T-helper 1 cell treated with Interleukin-12 subunit alpha and Interleukin-12 subunit beta and Interleukin-4 antibody, amounts not matched to agents 30 μg/mL and 1 μg/mL, for 36 hours (primary cell): Measurements from ENCODE around the gene OR11A1.

Source experiments
- H3K27ac Mint-ChIP-seq: one replicate; pipeline ENCODE4 v1.8.0; 2021; ENCODE audit warnings: mild to moderate bottlenecking, mixed read lengths
- H3K27me3 Mint-ChIP-seq: one replicate; pipeline ENCODE4 v1.8.0; 2021; ENCODE audit warnings: low read depth, mixed read lengths
- H3K36me3 Mint-ChIP-seq: one replicate; pipeline ENCODE4 v1.8.0; 2021; ENCODE audit warnings: low read depth, mixed read lengths
- H3K4me1 Mint-ChIP-seq: one replicate; pipeline ENCODE4 v1.8.0; 2021; ENCODE audit warnings: low read depth, mixed read lengths
- H3K4me3 Mint-ChIP-seq: one replicate; pipeline ENCODE4 v1.8.0; 2021; ENCODE audit warnings: mild to moderate bottlenecking, moderate library complexity, mixed read lengths
- H3K9me3 Mint-ChIP-seq: one replicate; pipeline ENCODE4 v1.8.0; 2021; ENCODE audit warnings: mixed read lengths

Gene OR11A1, protein sequence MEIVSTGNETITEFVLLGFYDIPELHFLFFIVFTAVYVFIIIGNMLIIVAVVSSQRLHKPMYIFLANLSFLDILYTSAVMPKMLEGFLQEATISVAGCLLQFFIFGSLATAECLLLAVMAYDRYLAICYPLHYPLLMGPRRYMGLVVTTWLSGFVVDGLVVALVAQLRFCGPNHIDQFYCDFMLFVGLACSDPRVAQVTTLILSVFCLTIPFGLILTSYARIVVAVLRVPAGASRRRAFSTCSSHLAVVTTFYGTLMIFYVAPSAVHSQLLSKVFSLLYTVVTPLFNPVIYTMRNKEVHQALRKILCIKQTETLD

DNA sequence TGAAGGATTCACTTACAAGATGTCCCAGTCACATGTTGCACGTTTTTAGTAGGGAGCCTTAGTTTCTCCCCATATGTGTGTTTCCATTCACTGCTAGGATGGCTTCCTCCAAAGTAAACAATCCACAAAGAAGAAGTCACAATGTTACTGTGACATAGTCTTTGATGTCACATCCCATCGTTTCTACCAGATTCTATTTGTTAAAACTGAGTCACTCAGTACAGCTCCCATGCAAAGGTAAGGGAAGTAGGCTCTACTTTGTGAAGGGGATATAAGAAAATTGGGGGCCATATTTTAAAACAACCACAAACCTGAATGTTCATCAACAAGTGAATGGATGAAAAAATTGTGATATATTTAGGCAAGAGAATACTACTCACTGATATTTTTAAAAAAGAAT is at the start of gene OR11A1, which contains the start of gene OR2H1:
Gene OR11A1 (minus strand): TSS at position 101 of the 400 bp plus-strand sequence. CDS start 29,430 bp downstream, outside the sequence.
Gene OR2H1 (plus strand): TSS at position 185 of the 400 bp plus-strand sequence. CDS start 4,615 bp downstream, outside the sequence.
- H3K36me3 Mint-ChIP-seq: no peaks in the 10 kb centered on the region

DNA sequence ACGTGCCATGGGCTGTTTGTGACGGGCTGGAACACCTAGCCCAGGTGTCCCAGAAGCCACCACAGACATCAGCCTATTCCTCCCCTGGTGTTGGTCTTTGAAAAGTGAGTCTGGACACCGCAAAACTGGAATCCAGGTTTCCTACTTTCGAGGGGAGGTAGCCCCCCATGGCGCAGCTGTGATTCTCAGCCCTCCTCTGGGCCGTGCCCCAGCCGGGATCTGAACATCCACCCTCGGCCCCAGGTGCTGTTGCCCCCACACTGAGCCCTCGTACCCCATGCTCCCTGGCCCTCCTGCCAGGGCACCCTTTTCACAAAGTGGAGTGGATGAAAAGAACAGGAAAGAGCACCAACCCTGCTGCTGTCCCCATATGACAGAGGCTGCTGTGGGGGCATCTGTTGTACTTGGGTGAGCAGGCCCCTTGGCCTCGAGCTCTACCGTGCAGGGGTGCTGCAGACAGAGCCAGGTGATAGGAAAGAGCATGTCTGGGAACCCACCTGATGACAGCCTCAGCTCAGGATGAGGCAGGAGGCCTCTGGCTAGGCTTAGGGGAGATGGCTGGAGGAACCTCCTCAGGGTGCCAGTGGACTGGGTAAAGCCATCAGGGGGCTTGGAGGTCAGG is 49.7 kb upstream of the OR11A1 start:
- no peaks in the 10 kb centered on the region for H3K4me1 Mint-ChIP-seq
- H3K4me3 Mint-ChIP-seq: no peak overlapping the region

More for the DNA sequence above, at the start of gene OR11A1, which contains the start of gene OR2H1:
- H3K27ac Mint-ChIP-seq: no peak within 1 kb of the TSS
- H3K4me3 Mint-ChIP-seq: no peak within 1 kb of the TSS
- H3K27me3 Mint-ChIP-seq: peaks cover 16% of the 10 kb centered on the region
- no peaks in the 10 kb centered on the region for H3K9me3 Mint-ChIP-seq
- H3K4me1 Mint-ChIP-seq: no peaks in the 10 kb centered on the region

DNA sequence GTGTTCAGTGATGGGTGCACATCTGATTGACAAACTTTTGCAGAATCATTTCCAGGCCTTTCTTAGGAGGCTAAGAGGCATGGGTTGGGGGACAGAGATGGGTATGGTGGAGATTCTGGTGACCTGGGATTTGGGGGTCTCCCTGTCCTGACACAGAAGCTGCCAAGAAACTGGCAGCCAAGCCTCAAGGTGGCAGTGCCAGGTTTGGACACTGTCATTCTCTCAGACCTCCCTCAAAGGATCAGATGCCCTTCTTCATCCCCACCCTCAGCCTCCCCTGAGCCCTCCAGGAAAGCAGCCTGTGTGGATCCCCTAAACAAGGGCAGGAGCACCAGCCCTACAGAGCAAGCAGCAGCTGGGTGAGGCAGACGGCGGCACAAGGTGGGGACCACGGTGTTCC is 48.9 kb upstream of the OR11A1 start:
- no peaks in the 10 kb centered on the region for H3K36me3 Mint-ChIP-seq
- H3K4me3 Mint-ChIP-seq: no peak overlapping the region
- H3K27me3 Mint-ChIP-seq: peaks cover 1% of the 10 kb centered on the region
- no peak overlapping the region for H3K27ac Mint-ChIP-seq
- no peaks in the 10 kb centered on the region for H3K4me1 Mint-ChIP-seq
- no peaks in the 10 kb centered on the region for H3K9me3 Mint-ChIP-seq

More for the DNA sequence above, 49.7 kb upstream of the OR11A1 start:
- Mint-ChIP-seq H3K9me3 (no peaks in the 10 kb centered on the region), H3K27ac (no peak overlapping the region), H3K27me3 (peaks cover 4% of the 10 kb centered on the region), H3K36me3 (no peaks in the 10 kb centered on the region)

DNA sequence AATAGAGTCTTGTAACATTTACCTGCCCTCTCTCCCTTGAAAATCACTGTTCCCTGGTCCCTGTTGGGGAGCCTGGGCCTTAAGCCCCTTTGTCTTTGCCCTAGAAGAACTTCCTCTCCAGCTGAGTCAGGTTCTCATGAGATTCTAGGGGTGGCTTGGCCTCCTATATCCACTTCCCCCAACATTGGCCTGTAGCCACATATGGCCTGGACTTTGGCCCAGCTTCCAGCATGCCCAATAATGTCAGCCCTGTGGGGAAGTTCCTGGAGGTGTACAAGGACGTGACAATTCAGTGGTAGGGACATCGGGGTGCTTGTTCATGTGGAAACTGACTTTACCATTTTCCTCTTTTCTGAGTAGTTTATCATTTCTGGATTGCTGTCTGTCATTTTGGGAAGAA is 48.1 kb upstream of the OR11A1 start:
- no peaks in the 10 kb centered on the region for H3K36me3 Mint-ChIP-seq
- no peak overlapping the region for H3K27ac Mint-ChIP-seq
- no peaks in the 10 kb centered on the region for H3K9me3 Mint-ChIP-seq
- H3K27me3 Mint-ChIP-seq: no peaks in the 10 kb centered on the region
- no peaks in the 10 kb centered on the region for H3K4me1 Mint-ChIP-seq
- H3K4me3 Mint-ChIP-seq: no peak overlapping the region

DNA sequence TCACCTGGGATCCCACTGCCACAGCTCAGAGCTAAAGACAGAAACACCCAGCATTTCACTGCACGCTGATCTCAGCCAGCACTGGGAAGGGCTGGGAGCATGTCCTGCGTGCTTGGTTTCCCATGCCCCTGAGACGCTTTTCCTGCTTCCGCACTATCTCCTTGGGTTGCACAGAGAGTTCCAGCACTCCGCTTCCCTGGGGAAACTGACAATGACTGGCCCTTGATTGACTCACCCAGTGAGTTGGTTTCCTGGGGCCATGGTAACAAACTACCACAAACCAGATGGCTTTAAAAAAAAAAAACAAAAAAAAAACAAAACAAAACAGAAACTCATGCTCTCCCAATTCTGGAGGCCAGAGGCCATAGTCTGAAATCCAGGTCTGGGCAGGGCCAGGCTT is 45.7 kb upstream of the OR11A1 start:
- peaks cover 7% of the 10 kb centered on the region for H3K27me3 Mint-ChIP-seq

DNA sequence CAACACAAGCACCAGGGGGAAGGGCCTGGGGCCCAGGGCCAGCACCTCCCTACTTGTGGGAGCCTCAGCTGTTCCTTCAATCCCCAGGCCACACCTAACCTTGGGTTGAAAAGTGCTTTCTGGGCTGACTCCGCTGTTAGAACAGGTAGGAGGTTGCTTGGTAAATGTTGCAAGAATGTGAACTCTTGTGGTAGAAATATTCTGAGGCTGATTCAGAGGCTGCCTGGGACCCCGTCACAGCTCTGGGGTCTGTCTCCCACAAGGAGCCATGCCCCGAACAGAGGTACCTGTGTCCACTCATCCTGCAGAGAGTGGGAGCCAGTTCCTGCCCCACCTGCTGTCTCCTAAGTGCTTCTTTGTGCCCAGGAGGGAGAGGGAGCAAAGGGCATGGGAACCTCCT is 45.3 kb upstream of the OR11A1 start:
- H3K9me3 Mint-ChIP-seq: no peaks in the 10 kb centered on the region
- no peaks in the 10 kb centered on the region for H3K4me1 Mint-ChIP-seq
- no peaks in the 10 kb centered on the region for H3K36me3 Mint-ChIP-seq
- H3K27me3 Mint-ChIP-seq: peaks cover 11% of the 10 kb centered on the region
- H3K4me3 Mint-ChIP-seq: no peak overlapping the region
- H3K27ac Mint-ChIP-seq: no peak overlapping the region

More for the DNA sequence above, 45.7 kb upstream of the OR11A1 start:
- H3K4me1 Mint-ChIP-seq: no peaks in the 10 kb centered on the region
- no peaks in the 10 kb centered on the region for H3K36me3 Mint-ChIP-seq
- H3K9me3 Mint-ChIP-seq: no peaks in the 10 kb centered on the region
- no peak overlapping the region for H3K27ac Mint-ChIP-seq
- no peak overlapping the region for H3K4me3 Mint-ChIP-seq

DNA sequence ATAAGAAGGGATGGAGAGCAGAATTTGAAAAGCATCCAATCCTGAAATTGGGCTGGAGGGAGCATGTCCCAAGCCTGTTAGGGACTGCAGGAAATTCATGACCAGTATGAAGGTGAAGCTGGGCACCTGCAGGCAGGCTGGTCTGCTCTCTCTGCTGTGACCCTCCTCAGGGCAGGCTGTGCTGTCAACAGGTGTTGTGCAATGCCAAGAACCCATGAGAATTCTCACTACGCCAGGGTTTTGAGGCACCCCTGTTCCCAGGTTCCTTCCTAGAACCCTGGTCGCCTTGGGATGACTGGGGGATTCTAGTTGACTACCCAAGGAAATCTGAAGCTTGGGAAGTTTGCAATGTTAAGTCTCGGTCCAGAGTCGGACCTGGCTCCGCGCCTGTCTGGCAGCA is 44.2 kb upstream of the OR11A1 start:
- Mint-ChIP-seq H3K9me3 (no peaks in the 10 kb centered on the region), H3K27me3 (peaks cover 11% of the 10 kb centered on the region), H3K4me1 (no peaks in the 10 kb centered on the region), H3K4me3 (no peak overlapping the region), H3K36me3 (no peaks in the 10 kb centered on the region), H3K27ac (no peak overlapping the region)

DNA sequence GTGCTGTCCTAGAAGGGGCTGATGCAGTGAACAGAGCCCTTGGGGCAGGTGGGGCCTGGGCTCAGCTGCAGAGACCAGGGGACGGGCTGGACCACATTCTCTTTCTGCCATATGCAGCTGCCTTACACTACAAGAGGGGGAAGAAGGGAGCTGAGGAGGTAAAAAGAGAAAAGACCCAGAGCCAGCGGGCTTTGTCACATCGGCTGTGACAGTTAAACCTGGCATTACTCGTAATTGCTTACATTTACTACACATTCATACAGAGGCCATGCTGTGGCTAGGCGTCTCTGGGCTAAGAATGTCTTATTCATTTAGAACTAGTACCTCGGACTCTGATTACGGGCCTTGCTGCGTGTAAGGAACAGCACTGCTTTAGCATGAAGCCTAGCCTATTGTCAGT is 43.7 kb upstream of the OR11A1 start:
- H3K4me1 Mint-ChIP-seq: no peaks in the 10 kb centered on the region
- peaks cover 12% of the 10 kb centered on the region for H3K27me3 Mint-ChIP-seq
- H3K27ac Mint-ChIP-seq: no peak overlapping the region
- H3K36me3 Mint-ChIP-seq: no peaks in the 10 kb centered on the region
- no peak overlapping the region for H3K4me3 Mint-ChIP-seq
- no peaks in the 10 kb centered on the region for H3K9me3 Mint-ChIP-seq

DNA sequence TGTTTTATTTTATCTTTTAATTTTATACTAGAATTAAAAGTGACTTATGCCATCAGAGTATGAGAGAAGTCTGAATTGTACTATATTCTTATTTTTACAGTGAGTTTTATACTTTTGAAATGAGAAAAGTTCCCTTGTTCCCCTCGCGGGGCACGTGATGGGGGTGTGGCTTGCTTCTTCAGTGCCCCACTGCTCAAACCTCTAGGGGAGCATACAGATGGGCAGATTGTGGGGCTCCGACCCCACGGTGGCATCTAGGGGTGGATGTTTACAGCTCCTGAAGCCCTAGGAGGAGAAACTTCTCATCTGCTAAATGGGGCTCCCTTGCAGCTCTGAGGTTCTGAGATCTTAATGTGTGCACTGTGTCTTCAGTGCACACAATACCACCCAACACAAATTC is 42.8 kb upstream of the OR11A1 start:
- Mint-ChIP-seq H3K27me3 (peaks cover 14% of the 10 kb centered on the region), H3K36me3 (no peaks in the 10 kb centered on the region), H3K9me3 (no peaks in the 10 kb centered on the region), H3K27ac (no peak overlapping the region), H3K4me1 (no peaks in the 10 kb centered on the region), H3K4me3 (no peak overlapping the region)

DNA sequence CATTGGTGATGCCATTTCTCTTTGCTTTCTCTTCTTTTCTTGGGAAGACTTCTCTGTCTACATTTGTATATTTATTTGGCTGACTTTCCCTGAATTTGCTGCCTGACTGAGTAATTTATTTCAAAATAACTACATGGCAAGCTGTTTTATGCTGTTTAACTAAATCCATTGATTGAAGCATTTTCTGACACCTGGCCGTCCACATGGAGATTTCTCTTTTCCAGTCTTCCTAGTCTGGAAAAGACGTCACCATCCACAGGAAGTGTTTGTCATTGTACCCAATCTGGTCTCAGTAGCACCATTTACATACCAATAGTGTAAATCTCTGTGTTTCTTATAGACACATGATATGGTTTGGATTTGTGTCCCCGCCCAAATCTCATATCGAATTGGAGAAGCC is 40.1 kb upstream of the OR11A1 start:
- Mint-ChIP-seq H3K36me3 (no peaks in the 10 kb centered on the region), H3K27ac (no peak overlapping the region), H3K4me3 (no peak overlapping the region), H3K9me3 (no peaks in the 10 kb centered on the region), H3K27me3 (peaks cover 14% of the 10 kb centered on the region), H3K4me1 (no peaks in the 10 kb centered on the region)

DNA sequence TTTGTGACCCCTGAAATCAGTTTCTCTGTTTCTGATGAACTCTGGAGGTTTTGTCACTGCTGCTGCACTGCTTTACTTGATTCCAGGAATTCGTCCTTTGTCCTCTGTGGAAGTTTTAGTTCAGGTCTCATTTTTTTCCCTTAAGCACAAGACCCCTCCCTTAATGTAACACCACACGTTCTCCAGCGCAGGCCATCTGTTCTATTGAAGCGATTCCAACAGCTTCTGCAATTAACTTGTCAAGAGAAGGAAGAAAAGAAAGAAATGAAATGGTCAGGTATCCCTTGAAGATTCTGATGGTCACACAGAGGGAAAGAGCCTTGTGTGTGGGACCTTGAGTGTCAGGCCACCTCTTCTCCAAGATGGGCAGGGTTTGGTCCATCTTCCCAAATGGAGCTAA is 38.7 kb upstream of the OR11A1 start:
- Mint-ChIP-seq H3K27me3 (peaks cover 14% of the 10 kb centered on the region), H3K9me3 (no peaks in the 10 kb centered on the region), H3K27ac (no peak overlapping the region), H3K4me1 (no peaks in the 10 kb centered on the region), H3K4me3 (no peak overlapping the region), H3K36me3 (no peaks in the 10 kb centered on the region)

DNA sequence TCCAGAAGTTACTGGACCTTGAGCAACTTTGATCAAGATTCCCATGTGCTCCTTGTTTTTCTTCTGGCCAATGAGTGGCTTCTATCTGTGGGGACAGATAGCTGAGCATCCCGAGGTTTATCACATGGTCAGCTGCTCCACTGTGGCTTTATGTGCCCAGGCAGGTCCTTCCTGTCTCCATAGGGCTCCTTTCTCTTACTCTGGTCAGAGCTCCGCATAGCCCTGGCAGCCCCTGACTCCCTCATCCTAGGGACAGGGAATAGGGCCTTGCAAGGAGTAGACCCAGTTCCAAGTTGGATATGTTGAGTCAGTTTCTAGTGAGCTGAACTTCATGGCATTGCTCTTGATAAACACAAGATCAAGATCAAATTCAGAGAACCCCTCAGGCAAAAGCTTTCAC is 37.3 kb upstream of the OR11A1 start:
- peaks cover 14% of the 10 kb centered on the region for H3K27me3 Mint-ChIP-seq
- H3K36me3 Mint-ChIP-seq: no peaks in the 10 kb centered on the region
- H3K4me1 Mint-ChIP-seq: no peaks in the 10 kb centered on the region
- H3K4me3 Mint-ChIP-seq: no peak overlapping the region
- no peak overlapping the region for H3K27ac Mint-ChIP-seq
- no peaks in the 10 kb centered on the region for H3K9me3 Mint-ChIP-seq

DNA sequence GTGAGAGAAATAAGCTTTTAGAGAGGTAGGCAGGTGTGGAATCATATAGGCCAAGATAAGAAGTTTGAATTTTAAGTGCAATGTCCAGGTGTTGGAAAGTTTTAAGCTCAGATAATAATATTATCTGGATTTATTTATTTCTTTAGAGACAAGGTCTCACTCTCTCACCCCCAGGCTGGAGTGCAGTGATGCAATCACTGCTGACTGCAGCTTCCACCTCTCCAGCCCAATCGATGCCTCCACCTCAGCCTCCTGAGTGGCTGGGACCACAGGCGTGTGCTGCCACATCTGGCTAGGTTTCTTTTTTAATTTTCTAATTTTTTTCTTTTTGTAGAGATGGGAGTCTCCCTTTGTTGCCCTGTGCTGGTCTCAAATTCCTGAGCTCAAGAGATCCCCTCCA is 36.4 kb upstream of the OR11A1 start:
- Mint-ChIP-seq H3K9me3 (no peaks in the 10 kb centered on the region), H3K36me3 (no peaks in the 10 kb centered on the region), H3K27ac (no peak overlapping the region)

DNA sequence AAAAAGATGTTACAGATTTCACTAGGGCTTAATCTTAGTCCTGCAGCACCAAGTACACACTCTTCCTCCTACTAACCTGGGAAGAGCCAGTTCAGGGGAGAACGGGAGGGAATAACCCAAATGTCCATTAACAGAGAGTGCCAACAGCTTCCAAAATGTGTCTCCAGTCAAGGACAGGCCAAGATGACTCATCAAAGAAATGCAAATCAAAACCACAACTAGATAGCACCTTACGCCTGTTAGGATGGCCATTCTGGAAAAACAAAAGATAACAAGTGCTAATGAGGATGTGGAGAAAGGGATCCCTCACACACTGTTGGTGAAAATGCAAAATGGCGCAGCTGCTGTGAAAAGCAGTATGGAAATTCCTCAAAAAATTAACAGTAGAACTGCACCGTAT is 34.7 kb upstream of the OR11A1 start:
- H3K27me3 Mint-ChIP-seq: peaks cover 3% of the 10 kb centered on the region
- no peak overlapping the region for H3K27ac Mint-ChIP-seq
- H3K9me3 Mint-ChIP-seq: no peaks in the 10 kb centered on the region
- H3K36me3 Mint-ChIP-seq: no peaks in the 10 kb centered on the region
- no peaks in the 10 kb centered on the region for H3K4me1 Mint-ChIP-seq
- H3K4me3 Mint-ChIP-seq: no peak overlapping the region

More for the DNA sequence above, 36.4 kb upstream of the OR11A1 start:
- Mint-ChIP-seq H3K4me1 (no peaks in the 10 kb centered on the region), H3K27me3 (peaks cover 6% of the 10 kb centered on the region), H3K4me3 (no peak overlapping the region)

DNA sequence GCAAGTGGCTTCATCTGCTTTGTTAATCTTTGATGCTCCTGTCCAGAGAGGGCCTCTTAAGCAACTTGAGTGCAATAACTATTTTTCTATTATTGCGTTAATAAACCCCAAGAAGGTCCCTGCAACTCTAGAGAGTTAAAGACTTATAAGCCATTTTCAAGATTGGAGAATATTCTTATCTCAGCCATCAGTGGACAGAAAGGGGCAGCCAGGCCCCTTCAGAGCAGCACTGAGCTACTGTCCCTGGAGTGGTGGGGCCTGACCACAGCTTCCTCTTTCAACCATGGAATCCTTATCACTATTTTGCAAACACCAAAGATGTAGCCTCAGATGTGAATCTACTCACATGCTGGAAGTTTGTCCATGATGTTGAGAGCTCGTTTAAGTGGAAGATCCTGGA is 33.7 kb upstream of the OR11A1 start:
- peaks cover 4% of the 10 kb centered on the region for H3K27me3 Mint-ChIP-seq
- H3K27ac Mint-ChIP-seq: no peak overlapping the region
- no peaks in the 10 kb centered on the region for H3K4me1 Mint-ChIP-seq
- no peaks in the 10 kb centered on the region for H3K9me3 Mint-ChIP-seq
- no peak overlapping the region for H3K4me3 Mint-ChIP-seq
- no peaks in the 10 kb centered on the region for H3K36me3 Mint-ChIP-seq
